GM12801 (cell line): ENCODE results near the gene OLFM4.

Experiments used
- CTCF ChIP-seq: IDR thresholded peaks from one replicate; pipeline ENCODE4 v1.5.1; 2011; ENCODE audit warnings: control low read depth; ENCODE audit not compliant: insufficient read length; ENCODE audit errors: extremely low read depth

OLFM4 gene

GRCh38 chr13:52994051-52994450 lies 34.6 kb upstream of the OLFM4 start:
- TF ChIP-seq CTCF, result no peak

GRCh38 chr13:52994865-52995264 lies 33.7 kb upstream of the OLFM4 start:
- no peak for TF ChIP-seq CTCF

GRCh38 chr13:52995946-52996345 lies 32.7 kb upstream of the OLFM4 start:
- TF ChIP-seq CTCF, result no peak

GRCh38 chr13:52997951-52998876 lies 30.4 kb upstream of the OLFM4 start:
- TF ChIP-seq CTCF, result no peak

GRCh38 chr13:52999093-52999696 lies 29.4 kb upstream of the OLFM4 start:
- no peak for TF ChIP-seq CTCF

- TF ChIP-seq CTCF, result no peak
These were observed 27.0 kb upstream of the OLFM4 start for GRCh38 chr13:53001444-53002225.

GRCh38 chr13:53004573-53004972 lies 24.0 kb upstream of the OLFM4 start:
- TF ChIP-seq CTCF, result no peak
